ENCODE data around the gene FAM200A.

- TF ChIP-seq SUZ12 (IDR thresholded peaks at IDR 0.05; ENCODE audit: low read depth, low read length) (no peak), ZNF792 (CRISPR knock-in tag; IDR thresholded peaks at IDR 0.05) (no peak), CBX1 (IDR thresholded peaks at IDR 0.05; ENCODE audit: low read depth) (no peak), HDAC1 (CRISPR knock-in tag; IDR thresholded peaks at IDR 0.05) (no peak), ZNF142 (CRISPR knock-in tag; IDR thresholded peaks at IDR 0.05) (no peak), CTCF (CRISPR knock-in tag; IDR thresholded peaks at IDR 0.05) (no peak), NBN (conservative IDR thresholded peaks at IDR 0.05) (no peak), SRSF9 (IDR thresholded peaks at IDR 0.05; ENCODE audit: borderline replicate concordance, insufficient read depth, low read depth, low read length, poor library complexity, severe bottlenecking) (no peak), ZNF557 (CRISPR knock-in tag; IDR thresholded peaks at IDR 0.05) (no peak), TARDBP (CRISPR knock-in tag; IDR thresholded peaks at IDR 0.05) (no peak), MYC (CRISPR knock-in tag; IDR thresholded peaks at IDR 0.05; ENCODE audit: borderline replicate concordance) (no peak), MAZ (IDR thresholded peaks at IDR 0.05; ENCODE audit: borderline replicate concordance, low read depth, low read length) (no peak), MAZ (CRISPR knock-in tag; IDR thresholded peaks at IDR 0.05; ENCODE audit: low read depth) (no peak), RAD21 (CRISPR knock-in tag; IDR thresholded peaks at IDR 0.05) (no peak), SP1 (IDR thresholded peaks at IDR 0.05) (no peak), SP1 (CRISPR knock-in tag; IDR thresholded peaks at IDR 0.05) (no peak)
These were observed 37.0 kb upstream of the FAM200A start for GRCh38 chr7:99588868-99589267.

Measured in HepG2 (cell line).